Amniotic epithelial cell (primary cell): Measurements from ENCODE around the gene RNF10.
A peak's percentile ranks its signal among the peaks of the same experiment; 100 is the strongest.
"Not testable (repeated sequence)": the region's sequence is repeated elsewhere in the genome, so short reads cannot be mapped to it uniquely, and the experiment has no call there.

ENCODE experiments used
- DNase-seq: peaks from one replicate; pipeline ENCODE4 v3.0.0-alpha.2; 2010; ENCODE audit warnings: low read depth

RNF10 gene

DNA sequence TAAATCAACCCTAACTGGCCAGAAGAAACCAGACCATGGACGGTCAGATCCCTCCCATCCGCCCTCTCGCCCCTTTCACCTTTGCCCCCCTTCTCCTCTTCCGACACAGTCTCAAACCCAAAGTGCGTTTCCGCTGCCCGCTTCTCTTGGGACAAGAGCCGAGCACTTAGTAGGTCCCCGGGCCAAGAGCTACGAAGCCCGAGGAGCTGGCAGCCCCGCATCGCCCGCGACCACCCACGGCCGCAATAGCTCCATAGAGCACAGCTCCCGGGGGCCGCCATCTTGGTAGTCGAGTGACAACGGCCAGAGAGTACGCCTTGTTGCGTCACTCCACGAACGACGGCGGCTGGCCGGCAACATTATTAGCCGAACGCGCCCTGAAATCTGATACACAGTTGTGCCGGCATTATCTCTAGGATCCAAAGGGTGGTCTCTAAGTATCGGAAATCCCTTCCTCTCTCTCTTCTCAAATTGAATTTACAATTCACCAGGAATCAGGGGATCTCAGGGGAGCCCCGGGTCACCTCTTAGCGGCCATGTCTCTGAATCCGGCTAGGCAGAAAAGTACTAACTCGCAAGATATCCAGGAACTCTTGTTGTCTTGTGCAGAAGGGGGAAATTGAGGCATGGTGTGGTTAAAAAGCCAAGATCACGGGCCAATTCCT lies 5.2 kb upstream of the RNF10 start, which contains the start of gene COQ5:
Gene COQ5 (minus strand): TSS at position 298 of the 665 bp plus-strand sequence. CDS start 17 bp downstream, at position 281.
- peak; percentile 79 for DNase-seq

DNA sequence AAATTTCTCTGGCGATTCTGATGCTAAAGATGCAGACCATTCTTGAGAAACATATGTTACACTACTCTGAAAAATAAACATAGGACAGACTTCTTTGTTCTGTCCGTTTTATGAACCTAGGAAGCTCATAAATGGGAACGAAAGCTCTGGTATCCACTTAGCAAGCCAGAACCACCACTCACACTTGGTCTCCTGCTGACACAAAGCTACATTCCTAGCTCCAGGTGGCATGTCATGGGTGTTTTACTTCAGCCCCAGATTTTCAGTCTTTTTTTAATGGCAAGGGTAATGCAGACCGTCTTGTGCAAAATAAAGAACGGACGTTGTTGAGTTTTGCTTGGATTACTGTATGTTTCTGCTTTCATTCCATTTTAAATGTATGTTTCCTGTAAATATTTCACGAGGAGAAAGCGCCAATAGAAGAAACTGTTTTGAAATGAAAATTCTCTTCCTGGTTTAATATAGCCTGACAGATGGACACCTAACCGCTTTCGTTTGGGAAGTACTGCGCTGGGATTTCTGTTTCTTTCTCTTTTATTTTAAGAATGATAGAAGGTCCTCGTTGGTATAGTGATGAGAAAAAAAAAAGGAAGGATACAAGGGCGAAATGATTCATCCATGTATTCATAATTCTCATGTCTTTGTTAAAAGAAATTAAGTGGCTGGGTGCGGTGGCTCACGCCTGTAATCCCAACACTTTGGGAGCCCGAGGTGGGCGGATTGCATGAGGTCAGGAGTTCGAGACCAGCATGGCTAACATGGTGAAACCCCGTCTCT lies 4.3 kb upstream of the RNF10 start:
- peak; percentile 47 for DNase-seq

DNA sequence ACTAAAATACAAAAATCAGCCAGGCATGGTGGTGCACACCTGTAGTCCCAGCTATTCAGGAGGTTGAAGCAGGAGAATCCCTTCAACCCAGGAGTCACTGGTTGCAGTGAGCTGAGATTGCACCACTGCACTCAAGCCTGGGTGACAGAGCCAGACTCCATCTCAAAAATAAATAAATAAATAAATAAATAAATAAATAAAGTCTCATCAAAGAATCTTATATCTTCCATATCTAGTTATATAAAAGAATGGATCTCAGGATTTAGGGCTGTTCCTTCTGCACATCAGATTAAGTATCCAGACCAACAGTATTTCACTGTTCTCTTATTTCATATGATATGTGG lies 3.8 kb upstream of the RNF10 start:
- DNase-seq = not testable (repeated sequence)

DNA sequence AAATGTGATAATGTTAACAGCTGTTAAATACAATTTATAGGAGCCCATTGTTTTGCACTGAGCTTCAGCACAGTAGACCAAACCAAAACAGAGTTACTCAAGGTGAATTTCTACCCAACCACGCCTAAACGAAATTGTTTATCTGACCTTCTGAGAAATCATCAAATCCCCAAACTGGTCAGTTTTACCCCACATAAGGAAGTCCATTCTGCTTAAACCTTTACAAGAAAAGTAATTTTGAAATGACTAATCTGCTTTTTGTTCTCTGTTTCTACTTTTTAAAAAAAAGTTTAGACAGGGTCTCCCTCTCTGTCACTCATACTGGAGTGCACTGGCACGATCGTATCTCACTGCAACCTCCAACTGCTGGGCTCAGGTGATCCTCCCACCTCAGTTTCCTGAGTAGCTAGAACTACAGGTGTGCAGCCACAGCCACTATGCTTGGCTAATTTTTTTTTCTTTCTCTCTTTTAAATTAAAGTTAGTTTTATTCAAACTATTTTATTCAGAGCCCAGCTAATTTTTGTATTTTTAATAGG lies 1.4 kb upstream of the RNF10 start:
- DNase-seq = no peak

DNA sequence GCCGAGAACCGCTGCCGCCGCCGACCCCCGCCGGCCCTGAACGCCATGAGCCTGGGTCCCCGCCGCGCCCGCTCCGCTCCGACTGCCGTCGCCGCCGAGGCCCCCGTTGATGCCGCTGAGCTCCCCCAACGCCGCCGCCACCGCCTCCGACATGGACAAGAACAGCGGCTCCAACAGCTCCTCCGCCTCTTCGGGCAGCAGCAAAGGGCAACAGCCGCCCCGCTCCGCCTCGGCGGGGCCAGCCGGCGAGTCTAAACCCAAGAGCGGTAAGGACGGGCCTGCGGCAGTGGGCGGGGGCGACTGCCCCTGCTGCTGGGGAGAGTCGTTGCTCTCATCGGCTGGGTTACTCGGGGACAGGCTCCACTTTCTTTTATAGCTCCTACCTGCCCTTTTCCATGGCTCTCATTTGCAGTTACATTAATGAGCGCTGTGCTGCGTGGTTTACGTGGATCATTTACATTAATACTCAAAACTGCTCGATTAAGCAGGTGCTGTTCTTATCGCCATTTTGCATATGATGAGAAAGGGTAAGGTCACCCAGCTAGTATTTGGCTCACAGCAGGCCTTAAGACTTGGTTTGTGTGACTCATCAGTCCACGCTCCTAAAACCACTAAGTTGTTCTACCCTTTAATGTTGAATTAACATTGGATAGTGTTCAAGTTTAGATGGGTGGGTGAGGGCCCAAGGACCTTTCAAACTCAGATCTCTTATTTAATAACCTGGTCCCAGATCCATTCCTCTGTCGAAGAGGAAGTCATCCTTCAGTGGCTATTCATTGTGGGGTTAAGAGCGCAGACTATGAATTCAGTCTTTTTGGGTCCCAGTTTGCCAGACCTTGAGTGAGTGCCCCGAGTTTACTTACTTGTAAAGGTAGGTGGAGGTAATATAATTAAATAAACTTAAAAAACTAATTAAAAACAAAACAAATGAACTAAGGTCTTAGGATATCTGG lies 823 bp downstream of the RNF10 start:
- peak; percentile 83 for DNase-seq

DNA sequence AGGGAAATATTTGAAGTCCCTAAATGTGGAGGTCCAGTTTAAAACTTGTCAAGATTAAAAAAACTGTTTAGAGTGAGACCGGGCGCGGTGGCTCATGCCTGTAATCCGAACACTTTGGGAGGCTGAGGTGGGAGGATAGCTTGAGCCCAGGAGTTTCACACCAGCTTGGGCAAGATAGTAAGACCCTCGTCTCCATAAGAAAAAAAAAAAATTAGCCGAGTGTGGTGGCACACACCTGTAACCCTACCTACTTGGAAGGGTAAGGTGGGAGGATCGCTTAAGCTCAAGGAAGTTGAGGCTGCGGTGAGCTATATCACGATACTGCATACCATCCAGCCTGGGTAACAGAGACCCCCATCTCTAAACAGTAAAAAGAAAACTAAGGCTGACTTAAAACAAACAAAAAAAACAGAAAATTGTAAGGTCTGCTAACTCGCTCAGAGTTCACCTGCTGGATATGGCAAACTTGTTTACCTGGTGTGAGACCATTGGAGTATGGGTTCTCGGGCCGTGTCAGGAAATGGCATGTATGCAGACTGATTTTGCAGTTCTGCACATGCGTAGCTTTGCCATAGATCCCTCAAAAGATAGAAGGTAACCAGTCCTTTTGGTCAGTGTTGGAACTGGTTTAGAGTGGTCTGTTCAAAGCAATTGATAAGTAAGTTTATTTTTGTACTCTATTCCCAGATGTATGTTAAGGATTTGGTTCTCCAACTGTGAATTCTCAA lies 2.1 kb downstream of the RNF10 start:
- DNase-seq = no peak

DNA sequence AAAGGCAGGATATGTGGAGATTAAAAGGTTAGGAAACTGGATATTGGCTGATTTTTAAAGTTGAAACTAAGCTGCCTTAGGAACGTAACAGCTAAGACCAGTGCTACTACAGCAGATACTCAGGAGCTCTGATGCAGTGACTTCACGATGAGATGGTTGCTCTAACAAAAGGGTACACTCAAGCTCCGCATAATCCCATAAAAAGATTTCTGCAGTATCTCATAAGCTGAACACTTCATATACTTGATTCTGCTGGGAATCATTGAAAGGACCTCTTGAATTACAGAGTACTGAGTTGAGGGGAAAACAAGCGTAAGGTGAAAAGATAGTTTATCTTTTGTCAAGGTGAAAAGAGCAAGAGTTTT lies 3.7 kb downstream of the RNF10 start:
- peak; percentile 42 for DNase-seq

DNA sequence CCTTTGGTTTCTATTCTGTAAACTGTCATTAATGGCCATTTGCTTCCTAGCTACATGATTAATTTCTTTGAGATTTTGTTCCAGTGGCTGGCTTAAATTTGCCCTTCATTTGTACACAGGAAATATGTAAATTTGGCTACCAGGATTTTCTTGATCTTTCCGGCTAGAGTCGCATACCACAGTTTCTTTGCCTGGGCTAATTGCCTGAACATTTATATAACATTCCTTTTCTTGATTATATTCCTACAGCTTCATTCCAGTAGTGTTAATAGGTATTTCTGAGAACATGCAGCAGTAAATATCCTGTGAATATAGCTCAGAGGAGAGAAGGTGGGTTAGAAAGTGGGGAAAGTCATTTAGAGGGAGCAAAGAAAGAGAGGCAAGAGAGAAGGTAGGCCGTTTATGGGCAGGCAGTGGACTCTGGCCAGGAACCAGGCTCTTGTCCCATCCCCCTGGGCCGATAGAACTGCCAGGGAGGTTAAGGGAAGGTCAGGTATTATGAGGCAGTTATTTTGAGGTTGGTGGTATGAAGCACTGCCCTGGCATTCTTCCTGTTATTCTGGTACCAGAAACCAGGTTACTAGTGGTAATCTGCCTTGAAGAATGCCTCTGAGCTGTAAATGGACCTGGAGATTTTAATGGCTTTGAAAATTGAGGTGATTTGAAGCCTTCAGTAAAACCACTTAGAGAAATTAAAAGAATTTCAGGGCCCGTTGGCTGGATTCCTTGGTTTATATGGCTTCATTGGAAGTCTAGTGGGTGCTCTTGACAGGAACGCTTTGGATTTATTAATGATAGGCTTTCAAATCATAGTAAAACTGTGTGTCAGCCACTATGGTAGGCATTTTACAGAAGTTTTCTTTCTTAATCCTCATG lies 4.4 kb downstream of the RNF10 start:
- peak; percentile 86 for DNase-seq

DNA sequence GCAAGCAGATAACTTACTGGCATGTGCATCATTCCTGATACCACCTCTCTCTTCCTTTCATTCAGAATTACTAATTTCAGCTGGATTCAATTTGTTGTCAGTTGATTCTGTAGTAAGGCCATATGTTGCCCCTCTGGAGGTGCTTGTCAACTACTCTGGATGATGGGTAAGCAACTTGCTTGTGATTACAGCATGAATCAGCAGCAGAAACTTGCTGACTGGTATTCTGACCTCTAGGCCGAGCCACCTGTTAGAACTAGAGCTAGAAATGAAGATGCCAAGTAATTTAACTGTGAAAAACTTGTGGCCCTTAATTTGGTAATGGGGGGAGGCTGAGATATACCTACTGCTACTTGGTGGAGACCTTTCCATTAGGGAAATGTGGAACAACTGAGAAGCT lies 5.1 kb downstream of the RNF10 start:
- peak; percentile 70 for DNase-seq

DNA sequence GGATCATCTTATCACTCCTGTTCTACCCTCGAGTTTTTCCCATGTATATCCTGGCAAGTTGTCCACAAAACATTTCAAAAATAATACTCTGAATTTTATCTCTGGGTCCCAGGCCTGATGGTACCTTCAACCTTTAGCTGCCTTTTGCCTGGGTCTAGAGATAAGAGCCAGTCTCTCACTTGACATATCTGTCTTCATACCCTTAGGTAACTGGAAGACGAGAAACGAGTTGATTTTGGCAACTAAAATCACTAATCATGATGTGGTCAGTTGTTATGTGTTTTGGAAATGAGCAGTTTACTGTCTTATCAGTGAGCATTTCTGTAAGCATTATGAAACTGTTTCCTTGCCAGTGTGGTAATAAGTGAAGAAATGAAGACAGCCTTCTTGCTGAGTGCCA lies 6.3 kb downstream of the RNF10 start:
- peak; percentile 97 for DNase-seq

DNA sequence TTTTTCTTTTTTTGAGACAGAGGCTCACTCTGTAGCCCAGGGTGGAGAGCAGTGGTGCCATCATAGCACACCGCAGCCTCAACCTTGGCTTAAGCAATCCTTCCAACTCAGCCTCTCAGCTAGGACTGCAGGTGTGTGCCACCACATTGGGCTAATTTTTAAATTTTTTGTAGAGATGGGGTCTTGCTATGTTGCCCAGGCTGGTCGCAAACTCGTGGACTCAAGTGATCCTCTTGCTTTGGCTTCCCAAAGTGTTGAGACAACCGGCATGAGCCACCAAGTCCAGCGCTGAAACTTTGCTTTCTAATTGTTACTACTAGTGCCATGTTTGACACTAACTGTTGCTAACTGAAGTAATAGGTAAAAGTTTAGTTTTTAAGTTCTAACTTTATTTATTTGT lies 8.0 kb downstream of the RNF10 start:
- DNase-seq = no peak

DNA sequence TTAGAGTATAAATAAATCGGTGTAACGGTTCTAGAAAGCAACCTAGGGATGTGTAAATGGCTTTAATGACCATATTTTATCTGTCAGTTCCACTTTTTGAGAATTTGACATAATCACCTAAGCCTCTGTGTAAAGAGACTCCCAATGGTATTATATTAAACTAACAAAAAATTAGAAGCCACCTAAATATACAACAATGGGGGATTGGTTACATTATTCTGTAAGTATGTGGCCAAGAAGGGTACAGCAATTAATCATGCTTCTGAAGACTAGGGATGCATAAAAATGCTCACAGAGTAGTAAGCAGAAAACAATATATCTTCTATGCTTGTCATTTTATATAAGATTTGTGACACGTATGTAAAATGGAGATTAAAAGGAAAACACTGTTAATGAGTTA lies 10.5 kb downstream of the RNF10 start:
- no peak for DNase-seq

DNA sequence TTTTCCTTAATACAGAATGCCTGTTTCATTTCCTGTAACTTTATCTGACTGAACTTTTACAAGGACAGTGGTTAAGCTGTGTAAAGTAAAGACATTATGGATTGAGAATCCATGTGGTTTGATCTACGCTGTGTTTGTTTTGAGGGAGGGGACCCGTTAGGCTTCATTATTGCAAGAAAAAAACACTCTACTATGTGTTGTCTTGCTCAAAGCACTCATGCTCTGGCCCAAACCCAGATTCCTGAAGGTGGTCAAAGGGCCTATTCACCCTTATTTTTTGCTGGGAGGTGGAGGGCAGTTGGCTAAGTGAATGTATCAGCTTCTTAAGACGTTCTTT lies 11.9 kb downstream of the RNF10 start:
- DNase-seq = no peak

DNA sequence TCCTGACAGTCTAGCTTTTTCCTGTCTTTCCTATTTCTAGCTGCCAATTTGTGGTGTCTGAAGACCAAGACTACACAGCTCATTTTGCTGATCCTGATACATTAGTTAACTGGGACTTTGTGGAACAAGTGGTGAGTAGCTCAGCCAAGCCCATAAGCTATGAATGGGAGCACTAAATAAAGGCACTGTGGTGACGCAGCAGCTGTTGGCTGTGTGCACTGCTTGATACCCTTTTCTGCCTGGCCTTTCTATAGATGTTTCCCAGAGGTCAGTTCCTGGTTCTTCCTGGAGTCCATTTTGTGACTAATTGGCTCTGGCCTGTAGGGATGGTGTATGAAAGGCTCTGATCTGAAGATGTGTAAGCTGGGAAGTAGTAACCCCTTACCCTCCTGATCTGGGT lies 20.5 kb downstream of the RNF10 start:
- DNase-seq = no peak

DNA sequence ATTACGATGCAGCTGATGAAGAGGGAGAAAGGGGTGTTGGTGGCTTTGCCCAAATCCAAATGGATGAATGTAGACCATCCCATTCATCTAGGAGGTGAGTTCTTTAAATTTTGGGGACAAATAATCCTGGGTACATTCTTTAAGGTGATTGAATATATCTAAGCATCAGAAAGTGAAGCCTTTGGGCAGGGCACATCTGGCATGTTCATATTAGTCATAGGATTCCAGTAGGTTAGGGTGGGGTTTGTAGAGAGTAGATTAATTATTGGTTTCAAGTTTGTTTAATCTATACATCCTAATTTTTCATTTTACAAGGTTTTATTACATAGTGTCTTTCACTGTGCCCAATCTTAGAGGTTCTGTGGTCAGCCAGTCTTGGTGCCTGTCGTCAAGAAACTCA lies 23.4 kb downstream of the RNF10 start:
- no peak for DNase-seq

DNA sequence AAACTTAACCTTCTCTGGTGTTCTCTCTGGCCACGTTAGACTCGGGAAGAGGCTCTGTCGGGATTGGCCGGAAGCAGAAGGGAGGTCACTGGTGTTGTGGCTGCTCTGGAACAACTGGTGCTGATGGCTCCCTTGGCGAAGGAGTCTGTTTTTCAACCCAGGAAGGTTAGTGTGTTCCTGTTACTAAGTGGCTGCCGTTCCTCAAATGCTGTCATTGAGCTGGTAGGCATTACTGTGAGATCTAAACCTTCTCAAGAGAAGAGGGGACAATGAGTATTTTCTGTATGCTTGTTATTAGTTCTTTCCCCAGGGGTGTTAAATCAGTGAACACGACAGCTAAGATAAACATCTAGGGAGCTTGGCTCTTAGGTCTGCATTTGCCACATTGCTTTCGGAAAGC lies 28.8 kb downstream of the RNF10 start:
- no peak for DNase-seq

DNA sequence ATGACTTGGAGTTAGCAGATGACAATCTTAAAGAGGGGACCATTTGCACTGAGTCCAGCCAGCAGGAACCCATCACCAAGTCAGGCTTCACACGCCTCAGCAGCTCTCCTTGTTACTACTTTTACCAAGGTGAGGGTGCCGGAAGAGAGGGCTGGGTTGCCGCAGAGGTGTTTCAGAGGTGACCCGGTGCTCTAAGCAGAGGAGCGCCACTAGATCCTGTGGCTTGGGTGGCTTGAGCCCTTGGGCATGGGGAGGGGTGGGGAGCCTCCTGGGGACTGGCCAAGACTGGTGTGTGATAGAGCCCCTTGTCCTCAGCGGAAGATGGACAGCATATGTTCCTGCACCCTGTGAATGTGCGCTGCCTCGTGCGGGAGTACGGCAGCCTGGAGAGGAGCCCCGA lies 29.3 kb downstream of the RNF10 start:
- DNase-seq = no peak

DNA sequence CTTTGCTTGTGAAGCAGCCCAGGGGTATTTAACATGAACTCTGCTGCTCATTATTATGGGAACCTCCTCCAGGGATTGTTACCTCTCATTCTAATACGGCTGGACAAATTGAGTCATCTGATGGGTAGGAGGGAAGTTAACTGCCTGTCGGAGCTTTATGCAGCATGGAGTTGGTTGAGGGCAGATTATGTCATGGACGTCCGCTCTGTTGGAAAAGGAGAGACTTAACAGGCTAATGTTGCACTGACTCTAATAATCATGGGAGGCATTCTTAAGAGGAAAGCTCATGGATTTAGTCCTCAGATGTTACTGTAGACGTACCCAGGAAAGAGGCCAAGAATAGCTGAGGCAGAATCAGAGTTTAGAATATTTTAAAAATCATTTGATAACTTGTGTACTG lies 37.1 kb downstream of the RNF10 start:
- peak; percentile 92 for DNase-seq

DNA sequence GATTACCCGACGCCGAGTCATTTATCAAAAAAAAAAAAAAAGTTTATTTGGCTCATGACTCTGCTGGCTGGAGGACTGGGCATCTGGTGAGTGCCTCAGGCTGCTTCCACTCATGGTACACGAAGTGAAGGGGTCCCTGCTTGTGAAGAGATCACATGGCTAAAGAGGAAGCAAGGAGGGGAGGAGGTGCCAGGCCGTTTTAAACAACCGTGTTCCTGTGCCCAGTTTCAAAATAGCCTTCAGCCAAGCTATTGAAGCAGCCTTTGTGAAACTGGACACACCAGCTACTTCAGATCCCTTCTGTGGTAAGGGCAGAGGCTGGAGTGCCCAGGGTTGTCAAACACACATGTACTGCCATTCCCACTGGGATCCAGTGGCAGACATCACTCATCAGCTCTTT lies 39.4 kb downstream of the RNF10 start:
- no peak for DNase-seq

DNA sequence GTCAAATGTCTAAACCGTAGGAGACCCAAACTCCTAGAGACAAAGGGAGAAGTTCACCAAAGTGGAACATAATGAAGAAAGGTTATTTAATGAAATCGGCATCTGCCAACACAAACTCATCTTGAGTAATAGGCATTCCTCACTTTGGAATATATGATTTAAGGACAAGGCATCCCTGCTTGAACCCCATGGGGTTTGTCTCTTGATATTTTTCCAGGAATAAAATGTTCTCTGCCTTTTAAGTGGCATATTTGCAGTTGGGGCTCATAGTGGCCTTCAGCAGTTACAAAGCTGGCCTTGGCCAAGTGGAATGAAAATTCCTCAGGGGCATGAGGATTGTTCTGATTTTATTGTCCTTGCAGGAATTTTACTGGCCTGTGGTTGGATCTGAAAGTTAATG lies 40.0 kb downstream of the RNF10 start:
- no peak for DNase-seq

DNA sequence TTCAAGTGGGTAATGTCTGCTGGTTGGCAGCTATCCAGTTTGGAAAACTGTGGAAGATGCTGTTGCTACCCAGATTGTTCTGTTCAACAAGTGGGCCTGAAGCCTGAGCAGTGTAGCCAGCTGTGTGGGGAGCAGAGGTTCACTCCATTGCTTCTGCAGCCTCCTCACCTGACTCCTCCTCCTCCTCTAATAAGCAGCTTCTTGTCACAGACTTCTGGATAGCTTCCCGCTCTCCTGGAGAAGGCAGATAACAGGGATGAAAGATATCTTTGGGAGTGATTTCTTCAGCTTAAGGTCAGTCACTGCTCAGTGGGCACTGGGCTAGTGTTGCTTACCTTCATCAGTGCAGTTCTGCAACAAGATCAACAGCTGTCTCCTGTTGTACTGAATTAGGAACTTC lies 45.0 kb downstream of the RNF10 start:
- no peak for DNase-seq
